ENCODE results near the gene EDN1. TPM values are rescaled to one million over a fixed set of nuclear protein-coding genes. Genes with fewer than 3 reads are reported as not detected.

The EDN1 gene
- total and polyA plus RNA-seq, 10 of the 15 experiments (the other 5 are each of a cell fraction or from before 2014, with no cell fraction given), result 2.0 to 6.6 (median 3.1) TPM

GRCh38 chr6:12345694-12346058 lies 55.5 kb downstream of the EDN1 start:
- TF ChIP-seq JUNB (IDR thresholded peaks at IDR 0.05), result no peak
- TF ChIP-seq ATF7 (IDR thresholded peaks at IDR 0.05; ENCODE audit: low read depth), result no peak
- no peak for TF ChIP-seq EZH2 (IDR thresholded peaks at IDR 0.05; ENCODE audit: borderline replicate concordance, control insufficient read depth, low read depth, low read length)
- TF ChIP-seq ZNF592 (IDR thresholded peaks at IDR 0.05), result no peak
- TF ChIP-seq PML (IDR thresholded peaks at IDR 0.05; ENCODE audit: low read length), result no peak
- TF ChIP-seq KAT2A (conservative IDR thresholded peaks at IDR 0.05; ENCODE audit: control insufficient read depth, low read depth, low read length), result no peak
- TF ChIP-seq SRF (IDR thresholded peaks at IDR 0.05; ENCODE audit: low read depth in 2 of 2, low read length in 2 of 2), result no peak
- TF ChIP-seq GATAD2B (conservative IDR thresholded peaks at IDR 0.05; ENCODE audit: low read depth), result no peak
- no peak for TF ChIP-seq STAT1 (conservative IDR thresholded peaks at IDR 0.05)
- no peak for TF ChIP-seq GABPA (IDR thresholded peaks at IDR 0.05; ENCODE audit: low read depth)
- TF ChIP-seq ZBTB4 (CRISPR knock-in tag; IDR thresholded peaks at IDR 0.05), result no peak
- no peak for TF ChIP-seq TBL1XR1 (IDR thresholded peaks at IDR 0.05; ENCODE audit: low read depth, low read length)
- no peak for TF ChIP-seq NR2C1 (IDR thresholded peaks at IDR 0.05)
- Histone ChIP-seq H4K20me1 (ENCODE audit: control insufficient read depth, insufficient read depth) (no peaks in the 10 kb centered on the region), H3K9ac (ENCODE audit: control insufficient read depth, insufficient read depth, low read length) (no peak overlapping the region), H3K36me3 (ENCODE audit: control insufficient read depth in 2 of 2, insufficient read depth in 2 of 2, low read length in 1 of 2) (no peaks in the 10 kb centered on the region), H3K79me2 (ENCODE audit: control insufficient read depth, insufficient read depth, low read length) (no peaks in the 10 kb centered on the region), H3K4me3 (no peak overlapping the region), H3K4me2 (ENCODE audit: control insufficient read depth, insufficient read depth) (no peak overlapping the region), H3K9me3 (replicated peaks; ENCODE audit: control insufficient read depth, insufficient read depth, low read length) (peaks cover under 1% of the 10 kb centered on the region; the same call in 2 of the 3 replicates), H2AFZ (ENCODE audit: control insufficient read depth, low read depth, low read length) (no peak overlapping the region), H3K27ac (ENCODE audit: control insufficient read depth, insufficient read depth) (no peak overlapping the region), H3K27me3 (replicated peaks in 1 of 2; ENCODE audit: control insufficient read depth in 2 of 2, insufficient read depth in 2 of 2, low read length in 1 of 2) (no peaks in the 10 kb centered on the region), H3K4me1 (ENCODE audit: control insufficient read depth, insufficient read depth, low read length) (no peaks in the 10 kb centered on the region)
- FAIRE-seq, result no peak
- no TSS peak for BruUV-seq (replicated peaks)
- DNase-seq (ENCODE audit: low read depth, low spot score), result no peak
- 48% methylated on average over 5 of the region's 5 CpGs for WGBS (ENCODE audit: insufficient coverage, insufficient replicate concordance, low lambda C conversion rate, missing lambda C conversion rate)
- ATAC-seq, result no peak
- ChIA-PET SMC1A (ENCODE audit: uncharacterized antibody, unreplicated experiment) (interaction anchor here (1.5 to 6.6 kb wide), 4 partner anchors 9 to 17 kb away, joined by 7 to 37 read pairs (median 17); no protein-coding TSS in a partner anchor), POLR2A (interaction anchor here (0.6 kb wide), 1 partner anchor 9 kb away, joined by 4 read pairs; no protein-coding TSS in a partner anchor), RAD21 (ENCODE audit: unreplicated experiment) (interaction anchor here (0.7 kb wide), 1 partner anchor 35 kb away, joined by 3 read pairs; no protein-coding TSS in a partner anchor), CTCF (interaction anchor here (1.6 kb wide), 2 partner anchors 15 to 137 kb away, joined by 3 to 5 read pairs; no protein-coding TSS in a partner anchor)
- in situ Hi-C loops (cut with MboI) (no loop called here), intact Hi-C loops (cut with micrococcal nuclease; ENCODE audit: unreplicated experiment) (no loop called here)
